ENCODE data around the gene APP.

The APP gene

GRCh38 chr21:26170471-26171257, at the start of gene APP:
Gene APP, minus strand, starts transcription at chr21:26170770. Its CDS starts 150 bp downstream, at chr21:26170620.
- FAIRE-seq: no peak
- TF ChIP-seq CTCF (IDR thresholded peaks at IDR 0.05; ENCODE audit: insufficient read depth, missing control alignments): peak; percentile 65
- peak; percentile 79 for DNase-seq (ENCODE audit: insufficient read length, low spot score)

GRCh38 chr21:26212220-26212619, 41.6 kb upstream of the APP start:
- no peak for DNase-seq (ENCODE audit: insufficient read length, low spot score)
- TF ChIP-seq CTCF (IDR thresholded peaks at IDR 0.05; ENCODE audit: insufficient read depth, missing control alignments): no peak
- FAIRE-seq: no peak

- no peak for FAIRE-seq
- DNase-seq (ENCODE audit: insufficient read length, low spot score): no peak
- no peak for TF ChIP-seq CTCF (IDR thresholded peaks at IDR 0.05; ENCODE audit: insufficient read depth, missing control alignments)
These were observed 40.0 kb upstream of the APP start for GRCh38 chr21:26210614-26211013.

GRCh38 chr21:26207021-26207420, 36.5 kb upstream of the APP start:
- DNase-seq (ENCODE audit: insufficient read length, low spot score) (no peak), FAIRE-seq (no peak)
- no peak for TF ChIP-seq CTCF (IDR thresholded peaks at IDR 0.05; ENCODE audit: insufficient read depth, missing control alignments)

- no peak for DNase-seq (ENCODE audit: insufficient read length, low spot score)
- FAIRE-seq: no peak
- no peak for TF ChIP-seq CTCF (IDR thresholded peaks at IDR 0.05; ENCODE audit: insufficient read depth, missing control alignments)
These were observed 28.9 kb upstream of the APP start for GRCh38 chr21:26199456-26199855.

- no peak for FAIRE-seq
- no peak for TF ChIP-seq CTCF (IDR thresholded peaks at IDR 0.05; ENCODE audit: insufficient read depth, missing control alignments)
- no peak for DNase-seq (ENCODE audit: insufficient read length, low spot score)
These were observed 25.1 kb upstream of the APP start for GRCh38 chr21:26195708-26196107.

- TF ChIP-seq CTCF (IDR thresholded peaks at IDR 0.05; ENCODE audit: insufficient read depth, missing control alignments): no peak
- FAIRE-seq: no peak
- no peak for DNase-seq (ENCODE audit: insufficient read length, low spot score)
These were observed 24.3 kb upstream of the APP start for GRCh38 chr21:26194811-26195251.

All from D721Med (cell line).